ENCODE measurements around the gene CDIPT.

CDIPT gene

GRCh38 chr16:29824589-29825144, 38.4 kb downstream of the CDIPT start:
- DNase-seq, result no peak

DNA sequence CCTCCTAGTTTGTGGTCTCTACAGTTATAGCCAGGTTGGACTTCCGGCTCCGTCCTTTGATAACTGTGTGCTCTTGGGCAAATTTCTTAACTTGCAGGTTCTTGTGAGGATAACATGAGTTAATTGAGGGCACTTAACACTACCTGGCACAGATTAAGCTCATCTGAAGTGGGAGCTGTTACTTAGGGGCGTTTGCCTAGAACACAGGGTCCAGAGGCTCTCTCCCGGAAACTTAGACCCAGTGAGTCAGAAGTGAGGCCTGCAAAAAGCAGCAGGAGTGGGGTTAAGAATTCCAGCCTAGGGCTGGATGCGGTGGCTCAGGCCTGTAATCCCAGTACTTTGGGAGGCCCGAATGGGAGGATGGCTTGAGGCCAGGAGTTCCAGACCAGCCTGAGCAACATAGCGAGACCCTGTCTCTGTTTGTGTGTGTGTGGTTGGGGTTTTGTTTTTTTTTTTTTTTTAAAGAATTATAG, 41.3 kb downstream of the CDIPT start:
- no peak for DNase-seq

DNA sequence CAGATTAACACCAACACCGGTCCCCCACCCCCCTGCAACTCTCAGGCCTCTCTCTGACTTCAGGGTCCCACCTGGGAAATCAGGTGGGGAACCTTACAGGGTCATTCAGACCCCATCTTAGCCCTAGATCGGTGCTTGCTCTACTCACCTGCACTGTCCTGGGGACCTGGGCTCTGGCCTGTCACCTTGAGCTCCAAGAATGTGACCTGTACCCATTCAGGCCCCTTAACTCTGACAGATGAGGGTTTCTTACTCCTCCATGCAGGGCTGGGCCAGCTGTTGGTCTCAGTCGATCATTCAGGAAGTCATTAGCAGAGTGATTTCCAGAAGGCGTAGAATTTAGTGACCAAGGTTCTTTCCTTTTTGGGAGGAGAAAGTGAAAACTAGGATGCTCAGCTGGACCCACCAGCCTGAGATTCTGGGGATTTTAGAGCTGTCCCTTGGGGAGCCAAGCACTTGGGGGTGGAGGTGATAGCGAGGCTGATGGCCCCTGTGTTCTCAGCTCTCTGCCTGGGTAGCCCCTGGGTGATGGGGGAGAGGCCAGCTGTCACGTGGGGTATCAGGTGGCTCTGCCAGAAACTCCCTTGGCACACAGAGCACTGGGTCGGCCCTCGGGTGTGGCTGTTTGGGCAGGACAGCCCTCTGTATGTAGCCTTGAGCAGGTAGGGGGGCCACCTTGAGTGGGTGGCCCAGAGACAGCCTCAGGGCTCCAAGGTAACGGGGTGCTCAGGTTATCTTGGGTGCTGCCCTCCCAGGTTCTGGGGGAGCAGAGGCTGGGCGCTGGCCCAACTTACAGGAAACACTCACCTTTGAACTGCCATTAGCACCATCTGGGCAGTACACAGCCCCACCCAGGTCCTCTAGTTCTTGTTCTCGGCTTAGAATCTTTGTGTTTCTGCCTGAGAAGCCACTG, 42.0 kb downstream of the CDIPT start:
- DNase-seq, result peak; percentile 66

GRCh38 chr16:29820271-29820701, 42.7 kb downstream of the CDIPT start, which contains the start of gene MVP:
Gene MVP, plus strand, starts transcription at chr16:29820462. Its CDS starts 10,088 bp downstream, at chr16:29830550.
- DNase-seq, result peak; percentile 76

DNA sequence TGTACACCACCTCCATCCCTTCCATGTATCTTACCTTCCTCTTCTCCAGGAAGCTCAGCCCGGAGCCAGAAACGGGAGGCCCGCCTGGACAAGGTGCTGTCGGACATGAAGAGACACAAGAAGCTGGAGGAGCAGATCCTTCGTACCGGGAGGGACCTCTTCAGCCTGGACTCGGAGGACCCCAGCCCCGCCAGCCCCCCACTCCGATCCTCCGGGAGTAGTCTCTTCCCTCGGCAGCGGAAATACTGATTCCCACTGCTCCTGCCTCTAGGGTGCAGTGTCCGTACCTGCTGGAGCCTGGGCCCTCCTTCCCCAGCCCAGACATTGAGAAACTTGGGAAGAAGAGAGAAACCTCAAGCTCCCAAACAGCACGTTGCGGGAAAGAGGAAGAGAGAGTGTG, 43.5 kb downstream of the CDIPT start:
- DNase-seq, result no peak

DNA sequence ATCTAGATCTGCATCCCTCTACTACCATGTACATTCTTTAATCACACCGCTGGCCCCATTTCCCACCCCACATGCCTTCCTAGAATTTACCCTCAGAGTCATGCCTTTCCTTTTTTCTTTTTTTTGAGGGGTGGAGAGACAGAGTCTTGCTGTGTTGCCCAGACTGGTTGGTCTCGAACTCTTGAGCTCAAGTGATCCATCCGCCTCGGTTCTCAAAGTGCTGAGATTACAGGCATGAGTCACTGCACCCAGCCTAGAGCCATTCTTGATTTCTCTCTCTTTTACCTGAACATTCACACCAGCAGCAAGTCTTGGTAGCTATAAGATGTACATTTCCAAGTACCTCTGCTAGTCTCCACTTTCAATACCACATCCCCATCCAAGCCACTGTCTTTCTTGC, 44.9 kb downstream of the CDIPT start:
- DNase-seq, result no peak

DNA sequence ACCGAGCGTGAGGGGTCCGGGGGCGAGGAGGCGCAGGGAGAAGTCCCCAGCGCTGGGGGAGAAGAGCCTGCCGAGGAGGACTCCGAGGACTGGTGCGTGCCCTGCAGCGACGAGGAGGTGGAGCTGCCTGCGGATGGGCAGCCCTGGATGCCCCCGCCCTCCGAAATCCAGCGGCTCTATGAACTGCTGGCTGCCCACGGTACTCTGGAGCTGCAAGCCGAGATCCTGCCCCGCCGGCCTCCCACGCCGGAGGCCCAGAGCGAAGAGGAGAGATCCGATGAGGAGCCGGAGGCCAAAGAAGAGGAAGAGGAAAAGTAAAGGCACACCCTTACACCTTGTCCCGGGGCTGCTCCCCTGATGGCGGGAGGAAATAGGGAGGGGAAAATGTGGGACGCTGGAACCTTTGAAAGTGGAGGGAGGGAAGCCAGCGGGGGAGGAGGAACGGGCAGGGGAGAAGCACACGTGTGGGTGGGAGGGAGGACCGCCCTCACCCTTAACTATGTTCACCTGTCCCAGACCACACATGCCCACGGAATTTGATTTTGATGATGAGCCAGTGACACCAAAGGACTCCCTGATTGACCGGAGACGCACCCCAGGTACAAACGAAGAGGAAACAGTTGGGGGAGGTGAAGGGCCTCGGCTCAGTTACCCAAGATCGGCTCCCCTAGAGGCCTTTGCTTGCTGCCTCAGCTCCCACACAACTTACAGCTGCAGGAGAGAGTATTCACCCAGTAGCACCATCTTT, 46.2 kb downstream of the CDIPT start:
- peak; percentile 79 for DNase-seq

DNA sequence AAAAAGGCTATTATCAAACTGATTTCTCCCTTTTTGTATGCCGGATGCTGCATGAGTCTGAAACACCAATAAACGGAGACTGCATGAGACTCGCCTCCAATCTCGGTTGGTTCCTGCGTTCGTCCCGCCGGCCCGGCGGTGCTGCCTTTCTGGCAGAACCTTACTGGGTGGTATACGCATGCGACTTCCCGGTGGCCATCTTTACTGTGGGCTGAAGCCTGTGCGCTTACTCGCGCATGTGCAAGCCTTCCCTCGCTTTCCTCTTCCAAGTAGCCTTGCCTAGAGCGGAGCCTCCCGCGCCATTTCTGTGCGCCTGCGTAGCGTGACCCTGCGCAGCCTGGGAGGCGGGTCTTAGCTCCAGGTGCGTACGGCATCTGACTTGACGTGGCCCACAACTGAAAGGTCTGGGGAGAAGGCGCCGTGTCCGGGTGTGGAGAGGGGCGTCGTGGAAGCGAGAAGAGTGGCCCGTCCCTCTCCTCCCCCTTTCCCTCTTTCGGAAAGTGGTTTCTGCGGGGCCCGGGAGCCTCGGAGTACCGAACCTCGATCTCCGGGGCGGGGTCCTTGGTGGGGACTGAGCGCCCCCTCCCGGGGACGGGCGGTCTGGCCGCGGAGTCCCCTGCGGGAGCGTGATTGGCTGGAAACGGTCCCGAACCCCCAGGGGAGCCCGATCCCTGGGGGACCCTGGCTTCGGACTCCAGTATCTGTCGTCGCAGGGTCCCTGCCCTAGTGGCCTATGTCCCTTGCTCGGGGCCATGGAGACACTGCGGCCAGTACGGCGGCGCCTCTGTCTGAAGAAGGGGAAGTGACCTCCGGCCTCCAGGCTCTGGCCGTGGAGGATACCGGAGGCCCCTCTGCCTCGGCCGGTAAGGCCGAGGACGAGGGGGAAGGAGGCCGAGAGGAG, 47.0 kb downstream of the CDIPT start, which contains the start of gene PAGR1:
Gene PAGR1 (plus strand): TSS at position 360 of the 901 bp plus-strand sequence. CDS start 374 bp downstream, at position 734.
- peak; percentile 99 for DNase-seq

GRCh38 chr16:29815032-29815721, 47.8 kb downstream of the CDIPT start:
- DNase-seq, result no peak

DNA sequence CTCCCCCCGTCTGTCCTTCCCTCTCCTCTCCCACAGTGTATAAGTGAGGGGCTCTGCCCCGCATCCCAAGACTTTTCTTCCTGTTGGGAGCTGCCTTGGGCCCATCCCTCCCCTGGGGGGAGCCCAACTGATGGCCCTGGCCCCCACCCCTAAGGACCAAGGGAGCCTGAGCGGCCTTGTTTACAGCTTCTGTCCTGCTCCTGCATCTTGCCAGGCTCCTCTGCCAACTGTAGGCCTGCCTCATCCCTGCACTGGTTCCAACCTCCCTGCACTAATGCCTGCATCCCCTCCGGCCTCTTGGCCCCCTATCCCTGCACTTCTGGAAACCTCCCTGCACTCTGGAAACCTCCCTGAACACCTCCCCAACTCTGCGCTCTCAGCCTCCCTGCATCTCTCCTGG, 48.4 kb downstream of the CDIPT start:
- DNase-seq, result no peak

- DNase-seq, result no peak
Observed at GRCh38 chr16:29813644-29814562, 49.1 kb downstream of the CDIPT start.

- DNase-seq, result no peak
Observed at GRCh38 chr16:29812754-29813643, 50.0 kb downstream of the CDIPT start.

DNA sequence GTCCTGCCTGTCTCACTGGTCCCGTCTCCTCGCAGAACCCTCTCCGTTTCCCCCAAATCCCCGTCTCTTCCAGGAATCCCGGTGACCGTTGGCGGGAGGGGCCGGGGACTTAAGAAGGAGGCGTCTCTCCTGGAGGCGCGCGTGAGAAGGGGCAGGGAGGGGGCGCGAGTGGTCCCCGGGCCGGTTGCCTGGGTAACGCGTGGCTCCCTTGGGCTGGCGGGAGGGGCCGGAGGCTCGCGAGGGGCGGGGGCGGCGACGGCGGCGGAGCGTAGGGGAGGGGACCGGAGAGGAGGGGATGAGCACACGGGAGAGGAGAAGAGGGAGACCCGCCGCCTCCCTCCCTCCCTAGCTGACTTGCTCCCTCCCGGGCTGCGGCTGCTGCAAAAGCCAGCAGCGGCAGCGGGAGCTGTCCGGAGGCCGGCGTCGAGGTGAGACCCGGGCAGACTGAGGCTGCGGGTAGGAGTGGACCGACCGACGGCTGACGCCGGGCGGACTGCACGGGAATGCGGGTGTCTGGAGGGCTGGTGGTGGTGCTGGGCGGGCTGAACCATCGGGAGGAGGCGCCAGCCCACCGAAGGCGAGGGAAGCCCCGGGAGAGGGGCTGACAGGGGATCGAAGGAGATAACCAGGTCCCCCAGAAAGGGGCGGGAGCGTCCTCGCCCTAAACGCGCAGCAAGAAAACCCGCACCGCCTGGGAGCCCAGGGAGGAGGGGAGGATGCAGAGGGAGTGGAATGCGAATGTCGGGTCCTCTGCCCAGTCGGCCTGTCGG, 50.9 kb downstream of the CDIPT start, which contains the start of gene PRRT2:
Gene PRRT2 (plus strand): TSS at position 298 of the 770 bp plus-strand sequence. CDS start 862 bp downstream, outside the sequence.
- peak; percentile 68 for DNase-seq

DNA sequence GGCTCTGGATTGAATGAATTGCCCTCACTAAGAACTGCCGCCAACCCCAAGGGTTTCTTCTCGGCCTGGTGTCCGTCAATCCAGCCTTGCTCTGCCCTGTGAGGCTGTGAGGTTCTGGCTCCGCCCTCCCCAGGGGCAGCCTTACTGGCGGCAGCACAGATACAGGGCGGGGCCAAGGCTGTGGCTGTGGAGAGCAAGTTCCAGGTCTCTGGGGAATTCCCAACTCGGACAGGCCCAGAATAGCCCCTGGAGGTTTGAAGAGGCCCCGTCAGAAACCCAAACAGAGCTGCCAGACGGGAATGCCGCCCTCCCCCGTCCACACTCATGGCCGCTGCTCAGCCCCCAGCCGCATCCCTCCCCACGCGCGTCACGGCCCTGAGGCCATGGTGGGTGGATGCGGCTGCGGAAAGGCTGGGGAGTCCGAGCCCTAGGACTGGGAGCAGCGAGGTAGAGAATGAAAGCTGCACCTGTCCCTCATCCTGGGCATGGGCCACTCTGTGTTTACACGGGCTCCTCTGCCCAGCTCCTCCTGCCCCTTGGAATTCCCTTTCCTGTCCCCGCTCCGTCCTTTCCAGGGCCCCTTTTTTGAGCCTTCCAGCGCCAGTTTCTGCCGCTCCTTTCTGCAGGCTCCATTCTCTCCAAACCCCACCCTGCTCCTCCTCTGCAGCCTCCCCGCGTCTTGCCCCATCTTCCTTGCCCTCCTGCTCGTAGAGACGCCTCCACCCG, 51.7 kb downstream of the CDIPT start:
- peak; percentile 91 for DNase-seq

- no peak for DNase-seq
Observed at GRCh38 chr16:29810699-29811169, 52.3 kb downstream of the CDIPT start.

DNA sequence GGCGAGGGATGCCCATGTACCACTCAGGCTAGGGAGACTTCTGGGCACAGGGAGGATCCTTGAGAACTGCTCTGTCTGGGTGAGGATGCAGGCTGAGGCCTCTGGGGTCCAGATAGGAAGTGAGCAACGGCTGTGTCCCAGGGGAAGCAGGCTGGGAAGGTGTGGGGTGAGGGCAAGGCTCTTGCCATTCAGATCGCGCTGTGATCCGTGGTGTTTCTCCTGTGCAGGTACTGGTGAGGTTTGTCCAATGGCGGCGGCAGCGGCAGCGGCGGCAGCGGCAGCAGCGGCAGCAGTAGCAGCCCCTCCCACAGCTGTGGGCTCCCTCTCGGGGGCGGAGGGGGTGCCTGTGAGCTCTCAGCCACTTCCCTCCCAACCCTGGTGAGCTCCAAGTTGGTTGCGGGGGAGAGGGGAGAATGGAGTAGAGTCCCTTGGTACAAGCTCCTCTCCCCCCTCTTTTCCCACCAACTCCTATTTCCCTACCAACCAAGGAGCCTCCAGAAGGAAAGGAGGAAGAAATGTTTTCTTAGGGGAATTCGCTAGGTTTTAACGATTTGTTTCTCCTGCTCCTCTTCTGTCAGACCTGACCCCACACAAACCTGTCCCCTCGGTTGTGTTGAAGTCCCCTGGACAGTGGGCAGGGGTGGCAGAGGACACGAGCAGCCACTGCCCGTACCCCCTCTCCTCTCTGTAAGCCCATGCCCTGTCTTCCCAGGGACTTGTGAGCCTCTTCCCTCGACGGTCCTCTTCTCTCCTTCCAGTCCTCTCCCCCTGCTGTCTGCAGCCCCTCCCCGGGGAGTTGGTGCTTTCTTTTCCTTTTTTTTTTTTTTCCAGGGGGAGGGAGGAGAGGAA, 53.0 kb downstream of the CDIPT start:
- DNase-seq, result peak; percentile 57
